ENCODE results near the gene CTNNBIP1. TPM values are rescaled to one million over a fixed set of nuclear protein-coding genes. Genes with fewer than 3 reads are reported as not detected.
A peak's percentile ranks its signal among the peaks of the same experiment; 100 is the strongest.

The CTNNBIP1 gene
- total RNA-seq, 1 experiment from 2014 or later: 58.9 TPM

GRCh38 chr1:9835758-9836631 lies 74.1 kb downstream of the CTNNBIP1 start:
- no peaks in the 10 kb centered on the region for H3K9me2 ChIP-seq (ENCODE audit: insufficient read depth)
- H4K20me1 ChIP-seq (ENCODE audit: insufficient read depth): no peaks in the 10 kb centered on the region
- H2AFZ ChIP-seq: 0 out of 2 replicates have a peak overlapping the region, but pooled peaks have one; percentile 33
- peak overlapping the region; percentile 48 for H3K4me2 ChIP-seq
- intact Hi-C loops (cut with micrococcal nuclease; ENCODE audit: unreplicated experiment): loop anchor here (1.0 kb wide), 1 partner anchor 11 kb away; no protein-coding TSS in a partner anchor
- H3K27me3 ChIP-seq (ENCODE audit: insufficient read depth, low read depth): no peaks in the 10 kb centered on the region
- peak; percentile 74 to 82 for DNase-seq
- no peaks in the 10 kb centered on the region for H3K36me3 ChIP-seq (ENCODE audit: low read depth)
- ChIA-PET CTCF (no interaction called here), POLR2A (ENCODE audit: unreplicated experiment) (interaction anchor here (0.6 kb wide), 1 partner anchor 9 kb away, joined by 4 read pairs; no protein-coding TSS in a partner anchor)
- H3K27ac ChIP-seq: peak overlapping the region; percentile 56
- peaks cover 14% of the 10 kb centered on the region; the same call in 1 of the 2 replicates for H3F3A ChIP-seq (ENCODE audit: insufficient read depth, low read depth)
- H3K4me1 ChIP-seq (replicated peaks; ENCODE audit: insufficient read depth): peaks cover 22% of the 10 kb centered on the region
- H3K79me2 ChIP-seq (ENCODE audit: low read depth): no peaks in the 10 kb centered on the region
- no peak overlapping the region for H3K4me3 ChIP-seq
- no TSS peak for BruUV-seq (replicated peaks)
- no peaks in the 10 kb centered on the region for H3K9me3 ChIP-seq (ENCODE audit: insufficient read depth, low read depth)
- TF ChIP-seq EZH2 (IDR thresholded peaks at IDR 0.05; ENCODE audit: low read depth): no peak
- TF ChIP-seq CTCF (conservative IDR thresholded peaks at IDR 0.05): no peak

- no peaks in the 10 kb centered on the region for H3K27me3 ChIP-seq (ENCODE audit: insufficient read depth, low read depth)
- peak overlapping the region; percentile 48; the same call in 1 of the 2 replicates for H3K4me2 ChIP-seq
- DNase-seq: no peak
- H3K79me2 ChIP-seq (ENCODE audit: low read depth): no peaks in the 10 kb centered on the region
- no peaks in the 10 kb centered on the region for H4K20me1 ChIP-seq (ENCODE audit: insufficient read depth)
- ChIA-PET CTCF (no interaction called here), POLR2A (ENCODE audit: unreplicated experiment) (no interaction called here)
- no peak overlapping the region for H3K4me3 ChIP-seq
- peaks cover 14% of the 10 kb centered on the region; the same call in 1 of the 2 replicates for H3F3A ChIP-seq (ENCODE audit: insufficient read depth, low read depth)
- no peaks in the 10 kb centered on the region for H3K9me3 ChIP-seq (ENCODE audit: insufficient read depth, low read depth)
- peaks cover 22% of the 10 kb centered on the region for H3K4me1 ChIP-seq (replicated peaks; ENCODE audit: insufficient read depth)
- TF ChIP-seq EZH2 (IDR thresholded peaks at IDR 0.05; ENCODE audit: low read depth): no peak
- TF ChIP-seq CTCF (conservative IDR thresholded peaks at IDR 0.05): no peak
- BruUV-seq (replicated peaks): no TSS peak
- no peak overlapping the region for H3K27ac ChIP-seq
- H3K36me3 ChIP-seq (ENCODE audit: low read depth): no peaks in the 10 kb centered on the region
- intact Hi-C loops (cut with micrococcal nuclease; ENCODE audit: unreplicated experiment): no loop called here
- no peaks in the 10 kb centered on the region for H3K9me2 ChIP-seq (ENCODE audit: insufficient read depth)
- no peak overlapping the region for H2AFZ ChIP-seq
Measured at GRCh38 chr1:9835404-9835757, 74.7 kb downstream of the CTNNBIP1 start.

- POLR2A ChIA-PET (ENCODE audit: unreplicated experiment): no interaction called here
- Histone ChIP-seq H3K27ac (no peak overlapping the region), H3K4me3 (no peak overlapping the region), H3K9me2 (ENCODE audit: insufficient read depth) (no peaks in the 10 kb centered on the region), H2AFZ (no peak overlapping the region), H3K27me3 (ENCODE audit: insufficient read depth, low read depth) (no peaks in the 10 kb centered on the region), H3K36me3 (ENCODE audit: low read depth) (no peaks in the 10 kb centered on the region), H3K4me1 (replicated peaks; ENCODE audit: insufficient read depth) (peaks cover 22% of the 10 kb centered on the region), H3K9me3 (ENCODE audit: insufficient read depth, low read depth) (no peaks in the 10 kb centered on the region), H3K79me2 (ENCODE audit: low read depth) (no peaks in the 10 kb centered on the region), H3F3A (ENCODE audit: insufficient read depth, low read depth) (peaks cover 14% of the 10 kb centered on the region; the same call in 1 of the 2 replicates), H3K4me2 (no peak overlapping the region), H4K20me1 (ENCODE audit: insufficient read depth) (no peaks in the 10 kb centered on the region)
- no TSS peak for BruUV-seq (replicated peaks)
- TF ChIP-seq CTCF (conservative IDR thresholded peaks at IDR 0.05) (no peak), EZH2 (IDR thresholded peaks at IDR 0.05; ENCODE audit: low read depth) (no peak)
- intact Hi-C loops (cut with micrococcal nuclease; ENCODE audit: unreplicated experiment): no loop called here
- no peak for DNase-seq
- CTCF ChIA-PET: no interaction called here
Measured at GRCh38 chr1:9833632-9834031, 76.4 kb downstream of the CTNNBIP1 start.

Data from PC-9 (cell line).